Kidney (tissue), 14 donors: ENCODE data around the gene TEKT3. TPM values are rescaled to one million over a fixed set of nuclear protein-coding genes. Genes with fewer than 3 reads are reported as not detected.

Experiments
- DNase-seq, 5 donors: peaks; one replicate each; pipeline ENCODE4 v3.0.0-alpha.2; 2013 to 2020
- FAIRE-seq: peaks from 2 replicates; lab custom pipeline; 2012; peaks lifted over from hg19 to GRCh38; lab: Jason Lieb, UNC
- H3K27ac ChIP-seq, 2 donors: one replicate each; pipeline ENCODE4 v1.7.0; 2013; ENCODE audit warnings: low read depth in 2 of 2, low read length in 2 of 2, inconsistent platforms in 1 of 2
- H3K27me3 ChIP-seq: one replicate; pipeline ENCODE4 v1.7.1; 2013; ENCODE audit warnings: low read length, inconsistent platforms; ENCODE audit not compliant: control insufficient read depth, insufficient read depth
- H3K36me3 ChIP-seq, 3 donors: one replicate each; pipeline versions ENCODE4 v1.7.0 to v1.7.1; 2013; ENCODE audit warnings: low read length in 3 of 3, control low read depth in 1 of 3, inconsistent platforms in 1 of 3; ENCODE audit not compliant: insufficient read depth in 3 of 3, control insufficient read depth in 2 of 3
- H3K4me1 ChIP-seq, 3 donors: one replicate each; pipeline versions ENCODE4 v1.7.0 to v1.7.1; 2013; ENCODE audit warnings: low read length in 3 of 3, inconsistent platforms in 1 of 3, low read depth in 1 of 3; ENCODE audit not compliant: control insufficient read depth in 2 of 3, insufficient read depth in 2 of 3
- H3K4me3 ChIP-seq, 3 donors: one replicate each; pipeline versions ENCODE4 v1.7.0 to v1.8.1; 2013; ENCODE audit warnings: low read length in 3 of 3, control low read depth in 1 of 3, inconsistent platforms in 1 of 3
- H3K9ac ChIP-seq, 3 donors: one replicate each; pipeline versions ENCODE4 v1.7.0 to v1.7.1; 2013; ENCODE audit warnings: low read length in 3 of 3, control low read depth in 1 of 3, inconsistent platforms in 1 of 3
- H3K9me3 ChIP-seq, 3 donors: one replicate each; pipeline versions ENCODE4 v1.7.0 to v1.7.1; 2013; ENCODE audit warnings: low read length in 3 of 3, control low read depth in 1 of 3, inconsistent platforms in 1 of 3; ENCODE audit not compliant: control insufficient read depth in 2 of 3, insufficient read depth in 1 of 3
- intact Hi-C: fragments of 100-400 bp; cut with DNase I; formaldehyde crosslinking; loops from one replicate; pipeline ENCODE4 v1.11.1; 2022
- polyA plus RNA-seq: library from polyadenylated mRNA; stranded (reverse); fragments of 350-450 nt; fragmentation: Illumina TruSeq; extraction: RNeasy Lipid Tissue Mini Kit (QIAGEN cat#74804); gene quantifications from one replicate; pipeline ENCODE4 v1.2.3, GENCODE V29; 2014; ENCODE audit warnings: low read depth, low replicate concordance; ENCODE audit not compliant: insufficient read depth
- total RNA-seq: library from RNA; stranded (reverse); fragmentation: NEBNext Ultra II Directional; extraction: Animal tissue kit (Norgen Biotek cat#: 25700); gene quantifications from one replicate; pipeline ENCODE4 v1.2.1, GENCODE V29; 2021
- TF ChIP-seq, protein P1 (sequence below): IDR thresholded peaks from 3 replicates; pipeline ENCODE4 v1.5.1; 2012; ENCODE audit warnings: mild to moderate bottlenecking, moderate library complexity, borderline replicate concordance; ENCODE audit not compliant: insufficient read depth; ENCODE audit errors: extremely low read depth
- donor health status: control.
- donor health status: control.
- donor health status: control.
- donor health status: control.
- donor health status: control.
- donor health status: DM: yes; HTN: yes; CAD: no.
- donor health status: Normal renal cell carcinoma (clear cell type).

Gene TEKT3
- total and polyA plus RNA-seq, 2 donors from 2014 or later, result 1.4 TPM; not detected in 1

DNA sequence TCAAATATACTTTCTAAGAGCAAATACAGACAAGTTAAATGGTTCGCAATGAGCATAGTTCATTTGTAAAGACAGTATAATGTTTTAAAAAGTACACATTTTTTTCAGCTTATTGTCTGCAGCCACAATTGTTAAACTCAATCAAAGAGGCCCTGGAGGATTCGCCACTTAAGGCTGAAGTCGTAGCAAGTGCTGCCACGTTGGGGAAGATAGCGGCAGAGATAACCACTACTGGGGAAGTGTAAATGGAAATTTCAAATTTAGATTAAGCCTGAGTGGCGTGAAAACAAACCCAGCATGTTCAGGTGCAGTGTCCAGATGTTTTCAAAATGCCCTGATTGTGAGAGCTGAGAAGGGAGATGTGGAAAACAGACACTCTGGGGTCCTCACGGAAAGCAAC is 84.7 kb downstream of the TEKT3 start:
- DNase-seq (no peak), FAIRE-seq (no peak)
- no peaks in the 10 kb centered on the region for H3K27me3 ChIP-seq
- H3K4me3 ChIP-seq, result no peak overlapping the region
- no peaks in the 10 kb centered on the region for H3K36me3 ChIP-seq
- intact Hi-C loops, result loop anchor here (5.0 kb wide), 1 partner anchor 246 kb away; no protein-coding TSS in a partner anchor
- TF ChIP-seq, protein P1, sequence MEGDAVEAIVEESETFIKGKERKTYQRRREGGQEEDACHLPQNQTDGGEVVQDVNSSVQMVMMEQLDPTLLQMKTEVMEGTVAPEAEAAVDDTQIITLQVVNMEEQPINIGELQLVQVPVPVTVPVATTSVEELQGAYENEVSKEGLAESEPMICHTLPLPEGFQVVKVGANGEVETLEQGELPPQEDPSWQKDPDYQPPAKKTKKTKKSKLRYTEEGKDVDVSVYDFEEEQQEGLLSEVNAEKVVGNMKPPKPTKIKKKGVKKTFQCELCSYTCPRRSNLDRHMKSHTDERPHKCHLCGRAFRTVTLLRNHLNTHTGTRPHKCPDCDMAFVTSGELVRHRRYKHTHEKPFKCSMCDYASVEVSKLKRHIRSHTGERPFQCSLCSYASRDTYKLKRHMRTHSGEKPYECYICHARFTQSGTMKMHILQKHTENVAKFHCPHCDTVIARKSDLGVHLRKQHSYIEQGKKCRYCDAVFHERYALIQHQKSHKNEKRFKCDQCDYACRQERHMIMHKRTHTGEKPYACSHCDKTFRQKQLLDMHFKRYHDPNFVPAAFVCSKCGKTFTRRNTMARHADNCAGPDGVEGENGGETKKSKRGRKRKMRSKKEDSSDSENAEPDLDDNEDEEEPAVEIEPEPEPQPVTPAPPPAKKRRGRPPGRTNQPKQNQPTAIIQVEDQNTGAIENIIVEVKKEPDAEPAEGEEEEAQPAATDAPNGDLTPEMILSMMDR, result no peak
- peaks cover 0 to 14% (median 8%) of the 10 kb centered on the region in 3 donors for H3K4me1 ChIP-seq
- H3K27ac ChIP-seq, result no peak overlapping the region
- no peaks in the 10 kb centered on the region for H3K9me3 ChIP-seq
- H3K9ac ChIP-seq, result peak overlapping the region in 1 of 3 donors; percentile 5

DNA sequence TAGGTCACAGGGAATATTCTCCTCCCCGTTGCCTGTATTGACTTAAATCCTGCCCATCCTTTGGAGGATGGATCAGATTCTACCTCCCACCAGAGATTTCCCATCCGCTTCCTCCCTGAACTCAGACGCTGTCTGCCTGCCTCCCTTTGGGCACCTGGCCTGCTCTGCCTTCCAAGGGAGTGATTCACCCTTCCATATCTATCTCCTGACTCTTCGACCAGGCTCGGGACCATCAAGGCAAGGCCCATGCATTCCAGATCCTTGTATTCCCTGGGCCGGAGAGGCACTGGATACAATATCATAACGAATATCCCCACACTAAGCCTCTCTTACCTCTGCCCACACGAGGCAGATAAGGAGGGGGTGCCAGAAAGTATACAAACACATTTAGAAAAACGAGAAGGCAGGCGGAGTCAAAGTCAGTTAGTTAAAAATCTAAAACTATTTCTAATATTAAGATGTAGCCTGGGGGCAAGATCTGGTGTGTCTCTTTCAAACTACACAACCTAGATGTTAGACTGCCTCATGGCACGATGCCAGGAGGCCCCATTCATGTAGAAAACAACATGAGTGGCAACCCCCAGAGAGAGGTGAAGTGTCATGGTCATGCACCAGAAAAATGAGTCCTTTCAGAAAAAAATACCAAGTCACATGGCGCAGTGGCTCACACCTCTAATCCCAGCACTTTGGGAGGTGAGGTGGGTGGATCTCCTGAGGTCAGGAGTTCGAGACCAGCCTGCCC is 85.5 kb downstream of the TEKT3 start:
- no peak overlapping the region for H3K27ac ChIP-seq
- no peak overlapping the region for H3K4me3 ChIP-seq
- no peaks in the 10 kb centered on the region for H3K9me3 ChIP-seq
- TF ChIP-seq, protein P1, result no peak
- FAIRE-seq (no peak), DNase-seq (peak in 1 of 5 donors; percentile 23)
- peaks cover 0 to 14% (median 8%) of the 10 kb centered on the region in 3 donors for H3K4me1 ChIP-seq
- no peak overlapping the region for H3K9ac ChIP-seq
- H3K36me3 ChIP-seq, result no peaks in the 10 kb centered on the region
- intact Hi-C loops, result loop anchor here (5.0 kb wide), 1 partner anchor 246 kb away; no protein-coding TSS in a partner anchor
- H3K27me3 ChIP-seq, result no peaks in the 10 kb centered on the region

Other genes starting within 250 kb of the TEKT3 start
- gene PMP22, start 76.3 kb downstream of the TEKT3 start, total RNA-seq, result 73.6 TPM
- gene PMP22, start 76.3 kb downstream of the TEKT3 start, polyA plus RNA-seq, result 37.0 TPM
- 8.0 TPM for gene CDRT4, start 126.0 kb upstream of the TEKT3 start, total RNA-seq
- gene CDRT4, start 126.0 kb upstream of the TEKT3 start, polyA plus RNA-seq, result 4.6 TPM
- 19.0 TPM for gene TVP23C, start 221.9 kb upstream of the TEKT3 start, total RNA-seq
- 2.6 TPM for gene TVP23C, start 221.9 kb upstream of the TEKT3 start, polyA plus RNA-seq